H1 (cell line): ENCODE measurements around the gene HES4. TPM values are rescaled to one million over a fixed set of nuclear protein-coding genes. Genes with fewer than 3 reads are reported as not detected.

Experiments
- CHD2 ChIP-seq: IDR thresholded peaks from 2 replicates; pipeline ENCODE4 v1.6.1; 2012; ENCODE audit warnings: low read length, improper control_type of control experiment
- EZH2 ChIP-seq: fragments of 200-600 bp; sonication (generic); IDR thresholded peaks from 2 replicates; pipeline ENCODE4 v1.7.1; 2012; ENCODE audit warnings: low read depth, mild to moderate bottlenecking, moderate library complexity, low read length, inconsistent platforms; ENCODE audit not compliant: severe bottlenecking
- MAFK ChIP-seq: IDR thresholded peaks from 2 replicates; pipeline ENCODE4 v1.6.1; 2012; ENCODE audit warnings: low read depth, mild to moderate bottlenecking, improper control_type of control experiment, low read length
- RNF2 ChIP-seq: fragments of 200-900, 300-1000 bp; sonication (generic); IDR thresholded peaks from 2 replicates; pipeline ENCODE4 v1.7.1; 2016; ENCODE audit warnings: borderline replicate concordance, low read depth, mild to moderate bottlenecking, antibody characterized with exemption, low read length; ENCODE audit not compliant: poor library complexity, severe bottlenecking; ENCODE audit errors: missing control alignments
- polyA plus RNA-seq, 7 experiments: library from polyadenylated mRNA; depleted of rRNA in 3 of 7; stranded (reverse) in 5 of 7; unstranded in 2 of 7; fragments of >200 nt in 5 of 7; fragments of 200-250 nt in 2 of 7; gene quantifications; 1 replicate in 5 of 7; 2 replicates in 1 of 7; 4 replicates in 1 of 7; pipeline versions ENCODE4 v1.2.1 to v1.2.3, GENCODE V29; 2011 to 2013; ENCODE audit warnings: missing spikeins in 2 of 7, mixed read lengths in 2 of 7
- total RNA-seq: library from RNA; stranded (reverse); fragmentation: NEBNext Ultra II Directional; extraction: Animal tissue kit (Norgen Biotek cat#: 25700); gene quantifications from 2 replicates; pipeline ENCODE4 v1.2.1, GENCODE V29; 2021

Gene HES4
- total and polyA plus RNA-seq, 2 of the 8 experiments (the other 6 are each of a cell fraction or from before 2014, with no cell fraction given): 2.8 to 3.5 TPM

- TF ChIP-seq CHD2 (no peak), RNF2 (no peak), MAFK (no peak), EZH2 (no peak)
These were observed 32.5 kb upstream of the HES4 start (continued) for GRCh38 chr1:1032424-1032823.
